MM.1S (cell line): ENCODE measurements around the gene NTRK2.

Experiments
- DNase-seq: peaks from one replicate; pipeline ENCODE4 v3.0.0-alpha.2; 2015
- H2AFZ ChIP-seq: fragments of 300-600 bp; sonication (generic); 2 replicates; pipeline ENCODE4 v1.6.0; 2016; ENCODE audit warnings: antibody characterized with exemption, low read length
- H3F3A ChIP-seq: fragments of 300-600 bp; sonication (generic); 2 replicates; pipeline ENCODE4 v1.6.1; 2016; ENCODE audit warnings: mild to moderate bottlenecking, antibody characterized with exemption, low read length, moderate library complexity, mixed read lengths; ENCODE audit not compliant: insufficient read depth
- H3K27ac ChIP-seq: fragments of 300-600 bp; sonication (generic); 2 replicates; pipeline ENCODE4 v1.5.1; 2016; ENCODE audit warnings: mild to moderate bottlenecking, low read length
- H3K27me3 ChIP-seq: fragments of 300-600 bp; sonication (generic); replicated peaks from 2 replicates; pipeline ENCODE4 v1.6.0; 2016; ENCODE audit warnings: low read length; ENCODE audit not compliant: insufficient read depth
- H3K36me3 ChIP-seq: fragments of 300-600 bp; sonication (generic); replicated peaks from 2 replicates; pipeline ENCODE4 v1.6.1; 2016; ENCODE audit warnings: mild to moderate bottlenecking, low read length, mixed read lengths; ENCODE audit not compliant: insufficient read depth
- H3K4me1 ChIP-seq: fragments of 300-600 bp; sonication (generic); 2 replicates; pipeline ENCODE4 v1.6.1; 2016; ENCODE audit warnings: low read length, mixed read lengths
- H3K4me2 ChIP-seq: fragments of 300-600 bp; sonication (generic); 2 replicates; pipeline ENCODE4 v1.6.0; 2016; ENCODE audit warnings: low read depth, low read length
- H3K4me3 ChIP-seq: fragments of 300-600 bp; sonication (generic); 2 replicates; pipeline ENCODE4 v1.5.1; 2016; ENCODE audit warnings: low read length, mixed read lengths
- H3K79me2 ChIP-seq: fragments of 300-600 bp; sonication (generic); 2 replicates; pipeline ENCODE4 v1.6.1; 2016; ENCODE audit warnings: mixed run types, low read length, mixed read lengths
- H3K9ac ChIP-seq: fragments of 300-600 bp; sonication (generic); 2 replicates; pipeline ENCODE4 v1.6.1; 2016; ENCODE audit warnings: low read length, mixed read lengths
- H3K9me2 ChIP-seq: fragments of 300-600 bp; sonication (generic); replicated peaks from 2 replicates; pipeline ENCODE4 v1.6.1; 2016; ENCODE audit warnings: mild to moderate bottlenecking, low read length, mixed read lengths; ENCODE audit not compliant: insufficient read depth
- H3K9me3 ChIP-seq: fragments of 300-600 bp; sonication (generic); replicated peaks from 2 replicates; pipeline ENCODE4 v1.6.1; 2016; ENCODE audit warnings: mild to moderate bottlenecking, low read length, mixed read lengths; ENCODE audit not compliant: insufficient read depth
- H4K20me1 ChIP-seq: fragments of 300-600 bp; sonication (generic); 2 replicates; pipeline ENCODE4 v1.6.1; 2016; ENCODE audit warnings: mild to moderate bottlenecking, low read length, moderate library complexity, mixed read lengths; ENCODE audit not compliant: insufficient read depth
- CTCF ChIP-seq: fragments of 300-600 bp; sonication (generic); IDR thresholded peaks from 2 replicates; pipeline ENCODE4 v1.5.1; 2016; ENCODE audit warnings: antibody characterized with exemption, low read length, mixed read lengths
- EZH2 ChIP-seq: fragments of 300-600 bp; sonication (generic); optimal IDR thresholded peaks from 2 replicates; pipeline ENCODE3; 2017; ENCODE audit warnings: low read depth, mild to moderate bottlenecking, antibody characterized with exemption, low read length, mixed read lengths
- EZH2phosphoT487 ChIP-seq: fragments of 300-600 bp; sonication (generic); IDR thresholded peaks from 2 replicates; pipeline ENCODE4 v1.6.1; 2018; ENCODE audit warnings: antibody characterized with exemption, low read length

NTRK2 gene

GRCh38 chr9:84992381-84992780 is 322.9 kb downstream of the NTRK2 start:
- Histone ChIP-seq H2AFZ (no peak overlapping the region), H3K9ac (no peak overlapping the region), H3K27me3 (no peaks in the 10 kb centered on the region), H4K20me1 (no peaks in the 10 kb centered on the region), H3F3A (no peaks in the 10 kb centered on the region), H3K4me2 (no peak overlapping the region), H3K36me3 (no peaks in the 10 kb centered on the region), H3K9me3 (no peaks in the 10 kb centered on the region), H3K4me3 (no peak overlapping the region), H3K9me2 (no peaks in the 10 kb centered on the region), H3K27ac (no peak overlapping the region), H3K79me2 (no peaks in the 10 kb centered on the region), H3K4me1 (no peaks in the 10 kb centered on the region)
- DNase-seq: no peak
- TF ChIP-seq EZH2phosphoT487: no peak
- no peak for TF ChIP-seq EZH2
- no peak for TF ChIP-seq CTCF

- Histone ChIP-seq H3K79me2 (no peaks in the 10 kb centered on the region), H3F3A (no peaks in the 10 kb centered on the region), H3K9me3 (no peaks in the 10 kb centered on the region), H3K4me1 (no peaks in the 10 kb centered on the region), H3K4me3 (no peak overlapping the region), H3K27me3 (no peaks in the 10 kb centered on the region), H2AFZ (no peak overlapping the region), H3K36me3 (no peaks in the 10 kb centered on the region), H4K20me1 (no peaks in the 10 kb centered on the region), H3K9me2 (no peaks in the 10 kb centered on the region), H3K27ac (no peak overlapping the region), H3K9ac (no peak overlapping the region), H3K4me2 (no peak overlapping the region)
- DNase-seq: no peak
- no peak for TF ChIP-seq CTCF
- TF ChIP-seq EZH2phosphoT487: no peak
- no peak for TF ChIP-seq EZH2
Measured at GRCh38 chr9:84993105-84993504, 323.6 kb downstream of the NTRK2 start.

- Histone ChIP-seq H3F3A (no peaks in the 10 kb centered on the region), H3K9ac (no peak overlapping the region), H3K4me1 (no peaks in the 10 kb centered on the region), H3K27me3 (no peaks in the 10 kb centered on the region), H3K4me2 (no peak overlapping the region), H3K9me2 (no peaks in the 10 kb centered on the region), H3K79me2 (no peaks in the 10 kb centered on the region), H2AFZ (no peak overlapping the region), H3K4me3 (no peak overlapping the region), H3K36me3 (no peaks in the 10 kb centered on the region), H3K27ac (no peak overlapping the region), H3K9me3 (no peaks in the 10 kb centered on the region), H4K20me1 (no peaks in the 10 kb centered on the region)
- TF ChIP-seq CTCF: no peak
- TF ChIP-seq EZH2phosphoT487: no peak
- no peak for TF ChIP-seq EZH2
- DNase-seq: no peak
Measured at GRCh38 chr9:84996029-84996428, 326.5 kb downstream of the NTRK2 start.

GRCh38 chr9:84996716-84997115 is 327.2 kb downstream of the NTRK2 start:
- no peak overlapping the region for H3K27ac ChIP-seq

More at GRCh38 chr9:84996716-84997115, 327.2 kb downstream of the NTRK2 start:
- no peaks in the 10 kb centered on the region for H3K9me3 ChIP-seq
- no peaks in the 10 kb centered on the region for H3F3A ChIP-seq
- H3K9me2 ChIP-seq: no peaks in the 10 kb centered on the region
- no peaks in the 10 kb centered on the region for H3K36me3 ChIP-seq
- no peak overlapping the region for H3K4me2 ChIP-seq
- no peaks in the 10 kb centered on the region for H3K79me2 ChIP-seq
- no peak overlapping the region for H3K9ac ChIP-seq
- TF ChIP-seq EZH2 (no peak), CTCF (no peak), EZH2phosphoT487 (no peak)
- no peaks in the 10 kb centered on the region for H3K27me3 ChIP-seq
- H4K20me1 ChIP-seq: no peaks in the 10 kb centered on the region
- H3K4me3 ChIP-seq: no peak overlapping the region
- DNase-seq: no peak
- no peaks in the 10 kb centered on the region for H3K4me1 ChIP-seq
- H2AFZ ChIP-seq: no peak overlapping the region
